Stimulated activated CD8-positive, alpha-beta memory T cell treated with anti-CD3 and anti-CD28 coated beads, Interleukin-4, amount 100 ng/mL, for 24 hours (primary cell): Measurements from ENCODE around the gene ARPC4.

Experiments used
- DNase-seq: peaks from one replicate; pipeline ENCODE4 v3.0.0-alpha.2; 2020; ENCODE audit warnings: low read depth

ARPC4 gene

DNA sequence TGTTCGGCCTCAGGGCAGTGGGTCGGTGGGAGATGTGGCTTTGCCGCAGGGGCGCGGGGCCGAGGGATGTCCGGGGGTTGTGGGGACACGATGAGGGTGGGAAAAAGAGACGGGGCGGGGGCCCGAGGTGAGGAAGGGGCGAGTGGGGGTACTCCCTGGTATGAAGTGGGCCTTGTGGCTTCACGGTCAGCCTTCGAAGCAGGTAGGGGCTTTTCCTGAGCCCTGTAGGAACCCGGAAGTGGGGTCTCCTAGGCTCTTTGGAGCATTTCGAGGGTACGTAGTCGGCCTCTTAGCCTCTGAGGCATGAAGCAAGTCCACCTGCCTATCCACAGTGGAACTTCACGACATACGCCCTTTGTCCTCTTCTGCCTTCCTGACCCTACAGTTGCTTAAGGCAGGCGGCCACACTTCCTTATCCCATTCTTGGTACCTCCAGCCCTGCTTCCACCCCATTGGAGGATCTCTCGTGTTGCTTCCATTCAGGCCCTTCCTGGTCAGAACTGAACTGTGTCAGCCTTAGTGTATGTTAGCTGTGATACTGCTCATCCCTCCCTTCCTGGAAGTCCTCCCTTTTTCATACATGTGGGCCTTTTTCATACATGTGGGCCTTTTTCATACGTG lies 389 bp downstream of the ARPC4 start:
- DNase-seq = no peak

DNA sequence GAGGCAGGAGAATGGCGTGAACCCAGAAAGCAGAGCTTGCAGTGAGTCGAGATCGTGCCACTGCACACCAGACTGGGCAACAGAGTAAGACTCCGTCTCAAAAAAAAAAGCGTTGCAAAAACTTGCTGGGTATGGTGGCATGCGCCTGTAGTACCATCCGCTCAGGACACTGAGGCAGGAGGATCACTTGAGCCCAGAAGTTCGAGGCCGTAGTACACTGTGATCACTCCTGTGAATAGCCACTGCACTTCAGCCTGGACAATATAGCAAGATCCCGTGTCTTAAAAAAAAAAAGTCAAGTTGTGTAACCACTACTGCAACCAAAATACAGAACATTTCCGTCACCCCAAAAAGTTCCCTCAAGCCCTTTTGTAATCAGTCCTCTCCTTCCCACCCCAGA lies 1.5 kb downstream of the ARPC4 start:
- no peak for DNase-seq

DNA sequence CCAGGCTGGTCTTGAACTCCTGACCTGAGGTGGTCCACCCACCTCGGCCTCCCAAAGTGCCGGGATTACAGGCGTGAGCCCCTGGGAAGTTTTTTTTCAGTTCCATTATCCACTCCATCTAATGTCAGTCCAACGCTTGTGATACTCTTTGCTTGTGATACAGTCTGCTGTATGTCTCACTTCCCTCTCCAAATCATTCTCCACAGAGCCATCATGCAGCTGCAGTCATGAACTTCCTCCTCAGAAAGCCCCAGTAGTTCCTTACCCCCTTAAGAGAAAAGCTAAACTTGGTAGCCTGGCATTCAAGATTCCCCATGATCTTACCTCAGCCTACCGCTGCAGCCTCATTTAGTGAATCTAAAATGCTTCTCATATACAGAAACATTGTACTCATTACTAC lies 2.3 kb downstream of the ARPC4 start:
- no peak for DNase-seq

DNA sequence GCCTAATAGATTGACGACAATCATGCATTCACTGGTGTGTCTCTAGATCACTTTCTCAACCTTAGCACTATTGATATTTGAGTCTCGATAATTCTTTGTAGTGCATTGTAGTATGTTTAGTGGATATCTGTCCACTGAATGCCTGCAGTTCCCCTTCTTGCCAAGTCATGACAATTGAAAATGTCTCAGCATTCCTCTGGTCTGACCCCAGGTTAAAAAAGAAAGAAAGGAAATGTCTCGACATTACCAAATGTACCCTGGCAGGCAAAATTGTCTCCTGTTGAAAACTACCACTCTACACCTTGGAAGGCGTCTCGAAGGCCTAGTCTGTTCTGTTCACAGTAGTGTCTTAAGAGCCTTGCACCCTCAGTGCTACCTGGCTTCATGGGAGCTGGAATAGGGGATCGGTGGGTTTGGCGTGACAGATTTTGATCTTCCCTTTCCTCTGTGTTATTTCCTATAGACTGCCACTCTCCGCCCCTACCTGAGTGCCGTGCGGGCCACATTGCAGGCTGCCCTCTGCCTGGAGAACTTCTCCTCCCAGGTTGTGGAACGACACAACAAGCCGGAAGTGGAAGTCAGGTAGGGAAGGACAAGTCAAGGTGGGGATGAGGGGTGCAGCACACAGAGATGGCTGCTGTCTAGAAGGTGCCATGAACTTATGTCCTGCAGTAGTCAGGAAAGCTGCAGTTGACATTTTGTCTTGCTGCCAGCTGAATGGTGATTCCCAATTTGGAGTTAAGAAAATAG lies 4.5 kb downstream of the ARPC4 start:
- no peak for DNase-seq

DNA sequence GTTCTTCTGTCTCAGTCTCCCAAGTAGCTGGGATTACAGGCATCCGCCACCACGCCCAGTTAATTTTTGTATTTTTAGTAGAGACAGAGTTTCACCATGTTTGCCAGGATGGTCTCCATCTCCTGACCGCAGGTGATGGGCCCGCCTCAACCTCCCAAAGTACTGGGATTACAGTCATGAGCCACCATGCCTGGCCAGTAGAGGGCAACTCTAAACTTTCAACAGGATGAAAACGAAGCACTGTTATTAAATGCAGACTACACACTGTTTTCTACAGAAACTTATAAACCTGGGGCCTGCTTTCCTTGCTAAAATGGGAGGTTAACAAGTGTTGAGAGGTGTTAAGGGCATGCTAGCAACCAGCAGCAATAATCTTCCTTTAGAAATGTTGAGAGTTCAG lies 7.6 kb downstream of the ARPC4 start:
- DNase-seq = no peak

DNA sequence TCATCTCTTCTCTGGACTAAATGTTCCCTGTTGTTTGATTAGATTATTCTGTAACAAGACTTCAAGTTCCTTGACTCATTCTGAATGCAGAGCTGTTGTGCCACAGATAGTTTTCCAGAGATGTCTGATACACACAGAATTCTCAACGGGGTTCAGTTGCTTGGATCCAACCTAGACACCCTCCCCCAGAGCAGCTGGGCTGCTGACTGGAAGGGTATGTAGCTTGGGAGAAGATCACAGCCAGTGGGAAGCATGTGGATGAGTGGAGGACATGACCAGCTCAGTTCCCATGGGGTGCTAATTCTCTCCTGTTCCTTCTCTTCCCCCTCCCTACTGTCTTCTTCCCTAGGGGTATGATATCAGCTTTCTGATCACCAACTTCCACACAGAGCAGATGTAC lies 10.6 kb downstream of the ARPC4 start:
- DNase-seq = no peak

DNA sequence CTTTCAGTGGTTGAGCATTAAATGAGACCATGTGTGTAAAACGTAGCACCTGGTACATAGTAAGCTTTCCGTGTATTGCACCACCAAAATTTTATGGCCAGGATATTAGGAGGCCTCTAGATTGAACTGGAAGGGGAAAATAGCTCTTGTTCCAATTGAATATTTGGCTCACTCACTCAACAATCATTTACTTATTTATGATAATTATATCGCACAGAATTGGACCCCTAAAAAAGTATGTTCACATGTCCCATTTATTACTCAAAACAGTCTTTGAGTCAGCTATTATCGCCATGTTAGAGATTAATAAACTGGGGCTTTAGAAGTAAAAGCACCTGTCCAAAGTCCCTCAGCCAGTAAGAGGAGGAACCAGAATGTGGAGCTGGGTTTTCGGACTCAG lies 12.1 kb downstream of the ARPC4 start:
- DNase-seq = no peak

DNA sequence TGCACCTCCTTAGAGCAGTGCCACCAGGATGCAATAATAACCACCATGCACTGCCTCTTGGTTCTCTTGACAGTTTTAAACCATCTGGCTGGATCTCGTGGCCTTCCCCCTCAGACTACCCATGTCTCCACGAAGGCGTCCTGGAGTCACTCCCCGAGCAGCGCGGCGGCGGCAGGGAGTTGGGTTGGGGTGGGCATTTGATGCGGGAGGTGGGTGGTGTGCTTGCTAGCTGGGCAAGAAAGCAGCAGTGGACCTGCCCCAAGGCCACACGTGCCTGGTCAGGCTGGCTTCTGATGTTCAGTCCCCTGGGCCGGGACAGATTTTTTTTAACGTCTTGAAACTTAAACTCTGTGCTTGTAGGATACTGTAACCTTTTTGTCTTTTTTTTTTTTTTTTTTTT lies 13.3 kb downstream of the ARPC4 start:
- no peak for DNase-seq

DNA sequence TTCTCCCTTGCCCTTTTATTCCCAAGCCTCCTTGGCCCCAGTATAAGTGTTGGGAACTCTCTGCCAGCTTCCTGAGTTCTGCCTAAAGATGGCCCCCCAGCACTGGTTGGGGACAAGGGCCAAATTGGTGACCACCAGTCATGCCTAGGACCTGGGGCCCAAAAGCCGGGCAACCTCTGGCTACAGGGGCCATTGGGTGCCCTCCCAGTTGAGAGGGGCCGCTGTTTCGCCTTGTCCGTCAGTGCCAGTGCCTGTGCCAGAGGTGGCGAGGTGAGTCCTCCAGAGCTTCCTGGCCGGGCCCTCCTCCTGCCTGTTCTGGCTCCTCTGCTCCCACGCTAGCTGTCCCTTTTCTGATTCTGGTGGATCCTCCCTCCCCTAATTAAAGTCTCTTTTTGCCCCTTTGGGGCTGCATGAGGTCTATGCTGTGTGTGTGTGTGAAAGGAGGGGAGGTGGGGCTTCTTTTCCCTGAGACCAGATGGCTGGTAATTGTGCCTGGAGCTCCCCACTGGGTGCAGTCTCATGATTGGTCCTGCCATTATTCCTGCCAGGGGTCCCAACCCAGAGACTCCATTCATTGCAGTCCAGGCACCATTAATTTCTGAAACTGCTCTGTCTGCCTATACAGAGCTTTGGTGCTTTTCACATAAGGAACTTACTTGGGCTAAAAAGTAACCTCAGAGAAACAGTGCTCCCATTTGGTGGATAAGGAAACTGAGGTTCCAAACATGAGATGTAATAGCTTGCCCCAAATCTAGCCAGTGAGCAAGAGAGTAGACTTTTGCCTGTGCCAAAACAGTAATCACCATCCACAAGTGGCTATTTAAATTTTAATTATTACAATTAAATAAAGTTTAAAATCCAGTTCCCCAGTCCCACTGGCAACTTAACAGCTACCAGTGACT lies 14.1 kb downstream of the ARPC4 start:
- no peak for DNase-seq

DNA sequence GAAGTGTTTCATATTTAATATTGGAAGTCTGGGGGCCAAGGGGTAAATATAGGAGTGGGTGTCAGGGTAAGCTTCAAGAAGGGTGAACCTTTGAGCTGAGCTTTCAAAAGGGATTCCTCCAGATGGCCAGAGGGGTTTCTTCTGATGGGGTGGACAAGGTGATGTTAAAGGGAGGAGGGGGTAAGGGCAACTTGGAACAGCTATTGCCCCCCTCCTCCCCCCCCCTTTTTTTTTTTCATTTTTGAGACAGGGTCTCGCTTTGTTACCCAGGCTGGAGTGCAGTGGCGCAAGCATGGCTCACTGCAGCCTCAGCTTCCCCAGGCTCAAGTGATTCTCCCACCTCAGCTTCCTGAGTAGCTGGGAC lies 15.1 kb downstream of the ARPC4 start:
- DNase-seq = no peak

DNA sequence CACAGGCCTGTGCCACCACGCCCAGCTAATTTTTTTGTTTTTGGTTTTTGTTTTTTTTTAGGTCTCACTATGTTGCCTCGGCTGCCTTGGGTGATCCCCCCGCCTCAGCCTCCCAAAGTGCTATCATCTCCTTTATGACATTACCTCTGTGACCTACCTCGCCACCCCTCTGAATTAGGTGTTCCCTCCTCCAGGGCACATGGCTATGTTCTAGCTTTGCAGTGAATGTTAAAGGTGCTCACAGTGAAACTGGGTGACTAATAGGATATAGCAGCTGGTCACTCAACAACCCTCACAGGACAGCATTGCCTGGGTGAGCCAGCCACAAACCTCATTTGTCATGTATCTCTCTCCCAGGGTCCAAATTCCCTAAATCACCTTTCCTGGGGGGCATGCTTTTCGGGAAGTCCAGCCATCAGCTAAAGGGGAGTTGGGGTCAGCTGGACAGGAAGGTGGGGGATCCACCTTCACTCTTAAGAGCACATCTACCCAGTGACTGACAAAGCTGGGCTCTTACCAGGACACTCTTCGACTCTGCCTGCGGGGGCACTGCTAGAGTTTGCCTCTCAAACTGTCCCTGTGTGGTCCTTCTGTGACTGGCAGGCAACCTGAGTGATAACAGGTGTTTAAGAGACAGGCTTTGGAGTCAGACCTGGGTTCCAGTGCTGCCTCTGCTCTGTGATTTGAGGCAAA lies 15.6 kb downstream of the ARPC4 start:
- DNase-seq = no peak

DNA sequence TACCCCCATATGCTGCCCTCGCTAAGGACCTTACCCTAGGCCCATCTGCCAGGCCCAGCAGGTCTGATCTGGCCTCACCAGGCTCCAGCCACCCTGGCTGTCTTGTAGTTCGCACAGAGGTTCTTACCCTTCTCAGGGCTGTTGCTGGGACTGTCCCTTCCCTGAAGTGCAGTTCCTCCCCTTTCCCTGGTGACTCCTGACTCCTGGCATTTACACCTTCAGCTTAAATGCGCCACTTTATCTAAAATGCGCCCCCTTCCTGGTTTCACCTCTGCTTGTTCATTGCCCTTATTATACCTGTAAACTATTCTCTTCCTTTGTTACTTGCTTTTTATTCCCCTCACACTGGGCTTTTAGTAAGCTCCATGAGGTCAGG lies 16.3 kb downstream of the ARPC4 start:
- DNase-seq = no peak

DNA sequence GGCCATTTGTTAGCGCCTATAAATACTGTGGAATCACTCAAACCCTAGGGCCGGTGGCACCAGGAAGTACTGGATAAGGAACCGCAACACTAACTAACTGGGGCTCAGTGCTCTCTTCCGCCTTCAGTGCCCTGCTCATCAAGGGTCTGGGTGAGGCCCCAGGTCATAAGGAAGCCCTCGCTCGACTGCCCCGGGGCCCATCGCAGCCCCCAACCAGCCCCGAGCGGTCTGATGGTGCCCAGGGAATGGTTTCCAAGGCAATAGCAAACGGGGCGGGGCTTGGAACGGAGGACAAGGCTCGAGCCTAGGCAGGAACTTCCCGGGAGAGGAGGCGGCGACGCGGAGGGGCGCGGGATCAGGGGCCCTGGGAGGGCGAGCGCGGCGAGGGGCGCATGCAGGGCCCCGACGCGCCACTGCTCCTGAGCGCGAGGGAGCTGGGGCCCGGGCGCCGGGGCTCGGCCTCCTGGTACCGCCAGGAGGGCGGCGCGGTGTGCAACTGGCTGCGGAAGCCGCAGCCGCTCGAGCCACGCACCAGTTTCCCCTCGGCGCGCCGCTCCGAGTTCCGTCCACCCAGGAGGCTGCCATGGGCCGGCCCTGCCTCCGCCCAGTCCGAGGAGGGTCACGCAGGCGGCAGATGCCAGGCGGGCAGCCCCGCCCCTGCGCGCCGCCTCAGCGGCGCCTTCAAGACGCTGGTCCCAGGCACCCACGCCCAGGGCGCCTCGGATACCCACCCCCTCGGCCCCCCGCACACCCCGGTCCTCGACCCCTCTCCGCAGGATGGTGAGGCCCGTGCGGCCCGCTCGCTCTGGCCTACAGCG lies 16.9 kb downstream of the ARPC4 start, which contains the start of gene TTLL3:
Gene TTLL3, plus strand, starts transcription at position 648 of the 818 bp plus-strand sequence. CDS start 400 bp downstream, outside the sequence.
- peak; percentile 21 for DNase-seq

DNA sequence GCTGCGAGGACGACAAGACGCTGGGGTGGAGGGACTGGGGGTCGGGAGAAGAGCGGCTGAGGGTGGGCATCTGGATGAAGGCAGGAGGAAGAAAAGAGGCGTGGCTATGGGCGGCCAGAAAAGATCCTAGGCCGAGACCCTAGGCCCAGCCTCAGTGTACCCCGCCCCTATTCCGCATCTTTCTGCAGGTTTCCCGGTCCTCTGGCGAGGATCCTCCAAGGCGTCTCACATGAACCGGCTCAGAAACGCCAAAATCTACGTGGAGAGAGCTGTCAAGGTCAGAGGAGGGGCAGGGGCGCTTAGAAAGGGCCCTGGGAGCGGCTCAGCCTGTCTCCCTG lies 17.5 kb downstream of the ARPC4 start:
- no peak for DNase-seq

DNA sequence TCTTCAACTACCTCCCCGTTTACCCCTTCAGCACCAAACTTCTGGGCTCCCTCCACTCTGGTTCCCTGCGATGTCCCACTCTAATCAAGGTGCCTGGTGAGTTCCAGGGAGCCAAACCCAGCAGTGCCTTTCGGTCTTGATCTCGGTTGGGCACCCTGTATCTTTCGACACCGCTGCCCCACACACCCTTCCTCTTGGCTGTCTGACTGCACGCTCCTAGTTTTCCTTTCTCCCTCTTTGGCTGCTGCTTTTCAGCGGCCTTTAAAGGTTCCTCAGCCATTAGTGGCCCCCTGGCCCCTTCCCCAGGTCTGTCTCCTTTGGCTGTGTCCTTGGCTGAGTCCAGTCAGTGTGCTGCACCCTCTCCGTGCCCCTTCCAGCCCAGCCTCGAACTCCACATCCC lies 18.0 kb downstream of the ARPC4 start:
- DNase-seq = no peak

DNA sequence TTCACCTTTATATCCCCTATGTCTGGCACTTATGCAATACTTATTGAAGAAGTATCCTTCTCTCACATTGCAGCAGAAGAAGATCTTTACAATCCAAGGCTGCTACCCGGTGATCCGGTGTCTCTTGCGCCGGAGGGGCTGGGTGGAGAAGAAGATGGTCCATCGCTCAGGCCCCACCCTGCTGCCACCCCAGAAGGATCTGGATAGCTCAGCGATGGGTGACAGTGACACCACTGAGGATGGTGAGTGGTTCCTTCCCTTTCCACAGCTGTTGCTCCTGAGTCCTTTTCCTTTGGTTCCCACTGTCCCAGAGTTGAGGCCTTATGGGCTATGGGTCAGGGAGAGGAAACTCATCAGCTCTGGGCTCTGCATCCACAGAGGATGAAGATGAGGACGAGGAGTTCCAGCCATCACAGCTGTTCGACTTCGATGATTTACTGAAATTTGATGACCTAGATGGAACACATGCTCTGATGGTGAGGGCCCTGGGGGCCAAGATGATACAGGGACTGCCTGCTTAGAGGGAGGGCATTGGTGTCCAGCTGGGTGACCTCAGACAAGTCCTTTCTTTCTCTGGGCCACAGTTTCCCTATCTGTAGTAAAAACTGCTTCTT lies 20.1 kb downstream of the ARPC4 start:
- no peak for DNase-seq

DNA sequence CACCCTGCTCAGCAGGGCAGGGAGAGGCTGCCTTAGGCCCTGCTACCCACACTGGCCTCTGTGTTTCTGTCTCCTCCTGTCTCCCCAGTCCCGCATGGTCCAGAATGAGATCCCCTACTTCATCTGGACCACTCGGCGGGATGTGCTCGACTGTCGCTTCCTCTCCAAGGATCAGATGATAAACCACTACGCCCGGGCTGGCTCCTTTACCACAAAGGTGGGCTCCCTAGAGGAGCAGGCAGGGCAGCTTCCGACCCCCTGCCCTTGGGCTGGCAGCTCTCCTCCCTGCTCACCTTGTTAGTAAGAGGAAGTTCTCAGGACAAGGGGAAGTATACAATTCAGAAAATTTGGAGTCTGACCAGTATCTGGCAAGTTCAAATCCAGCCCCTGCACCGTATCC lies 23.1 kb downstream of the ARPC4 start:
- no peak for DNase-seq

DNA sequence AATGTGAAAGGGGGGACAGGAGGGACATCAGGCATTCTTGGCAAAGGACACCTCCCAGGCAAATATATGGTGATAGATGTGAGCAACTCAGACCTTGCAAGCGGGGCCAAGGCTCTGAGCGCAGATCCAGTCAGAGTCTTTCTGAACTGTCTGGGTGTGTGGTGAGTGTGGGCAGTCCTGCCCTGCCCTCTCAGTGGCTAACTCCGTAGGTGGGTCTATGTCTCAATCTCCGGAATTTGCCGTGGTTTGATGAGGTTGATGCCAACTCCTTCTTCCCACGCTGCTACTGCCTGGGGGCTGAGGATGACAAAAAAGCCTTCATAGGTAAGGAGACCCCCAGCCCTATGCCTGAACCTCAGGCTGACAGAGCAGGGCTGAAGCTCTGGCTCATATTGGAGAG lies 24.6 kb downstream of the ARPC4 start:
- no peak for DNase-seq

DNA sequence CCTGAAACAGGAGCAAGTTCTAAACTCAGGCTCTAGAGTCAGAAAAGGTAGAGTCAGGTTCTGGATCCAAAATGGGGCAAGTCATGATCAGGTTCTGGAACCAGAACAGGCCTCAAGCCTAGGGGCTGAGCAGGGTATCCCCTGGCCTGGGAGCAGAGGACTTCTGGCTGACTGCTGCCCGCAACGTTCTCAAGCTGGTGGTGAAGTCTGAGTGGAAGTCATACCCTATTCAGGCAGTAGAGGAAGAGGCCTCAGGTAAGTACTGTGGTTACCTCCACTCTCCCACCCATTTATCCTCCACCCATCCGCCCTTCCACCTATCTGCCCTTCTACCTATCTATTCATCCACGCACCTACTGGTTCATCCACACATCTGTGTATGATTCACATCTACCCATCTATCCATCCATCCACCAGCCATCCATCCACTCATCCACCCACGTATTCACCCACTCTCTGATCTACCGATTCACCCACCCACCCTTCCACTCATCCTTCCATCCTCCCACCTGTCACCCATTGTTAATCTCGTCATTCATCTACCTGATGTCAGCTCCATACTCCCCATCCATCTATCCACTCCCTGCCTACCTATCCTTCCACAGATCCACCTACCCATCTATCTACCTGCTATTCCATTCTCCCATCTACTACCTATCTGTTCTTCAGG lies 25.9 kb downstream of the ARPC4 start:
- no peak for DNase-seq

DNA sequence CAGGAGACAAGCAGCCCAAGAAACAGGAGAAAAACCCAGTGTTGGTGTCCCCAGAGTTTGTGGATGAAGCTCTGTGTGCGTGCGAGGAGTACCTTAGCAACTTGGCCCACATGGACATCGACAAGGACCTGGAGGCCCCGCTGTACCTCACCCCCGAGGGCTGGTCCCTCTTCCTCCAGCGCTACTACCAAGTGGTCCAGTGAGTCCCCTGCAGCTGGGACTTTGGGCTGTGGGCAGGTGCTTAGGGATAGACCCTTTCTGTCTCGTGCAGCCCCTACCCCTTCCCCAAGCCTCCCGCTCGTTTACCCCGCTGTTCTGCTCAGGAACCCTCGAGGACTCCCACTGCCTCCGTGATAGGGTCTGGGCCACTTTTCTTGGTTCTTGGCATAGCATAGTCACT lies 27.7 kb downstream of the ARPC4 start:
- DNase-seq = no peak

DNA sequence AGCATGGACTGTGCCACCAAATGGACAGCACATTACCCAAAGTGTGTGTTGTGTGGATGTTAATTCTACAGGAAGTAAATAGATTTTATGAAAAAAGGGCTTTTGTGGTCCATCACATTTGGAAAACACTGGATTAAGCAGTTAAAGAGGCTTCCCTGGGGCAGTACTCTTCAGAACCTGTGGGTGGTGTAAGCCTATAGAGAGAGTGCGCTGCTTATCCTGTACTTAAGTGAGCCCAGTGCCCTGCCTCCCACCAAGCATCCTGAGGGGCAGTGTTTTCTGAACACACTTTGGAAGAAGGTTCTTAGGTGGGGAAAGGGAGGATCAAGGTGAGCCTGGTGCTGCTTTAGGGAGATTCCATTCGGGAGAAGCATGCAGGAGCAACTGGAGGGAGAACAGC lies 28.1 kb downstream of the ARPC4 start:
- DNase-seq = no peak
